Activated CD8-positive, alpha-beta memory T cell treated with anti-CD3 and anti-CD28 coated beads for 36 hours (primary cell): ENCODE data around the gene TSPY3. TPM values are rescaled to one million over a fixed set of nuclear protein-coding genes. Genes with fewer than 3 reads are reported as not detected.
"Not testable (repeated sequence)": the region's sequence is repeated elsewhere in the genome, so short reads cannot be mapped to it uniquely, and the experiment has no call there.

ENCODE experiments used
- CTCF ChIA-PET: fragments of 350-600 bp; sonication (Branson Sonifier 250); formaldehyde crosslinking; loops from one replicate; lab custom pipeline; 2021; ENCODE audit warnings: antibody characterized with exemption; lab: Charles Lee
- POLR2A ChIA-PET: fragments of 350-600 bp; sonication (Branson Sonifier 250); formaldehyde crosslinking; loops from one replicate; lab custom pipeline; 2021; ENCODE audit warnings: antibody characterized with exemption; lab: Charles Lee
- total RNA-seq, 2 experiments: library from RNA; stranded (reverse); gene quantifications; one replicate each; pipeline ENCODE4 v1.2.3, GENCODE V29; 2021

TSPY3 gene
- not detected for total RNA-seq

DNA sequence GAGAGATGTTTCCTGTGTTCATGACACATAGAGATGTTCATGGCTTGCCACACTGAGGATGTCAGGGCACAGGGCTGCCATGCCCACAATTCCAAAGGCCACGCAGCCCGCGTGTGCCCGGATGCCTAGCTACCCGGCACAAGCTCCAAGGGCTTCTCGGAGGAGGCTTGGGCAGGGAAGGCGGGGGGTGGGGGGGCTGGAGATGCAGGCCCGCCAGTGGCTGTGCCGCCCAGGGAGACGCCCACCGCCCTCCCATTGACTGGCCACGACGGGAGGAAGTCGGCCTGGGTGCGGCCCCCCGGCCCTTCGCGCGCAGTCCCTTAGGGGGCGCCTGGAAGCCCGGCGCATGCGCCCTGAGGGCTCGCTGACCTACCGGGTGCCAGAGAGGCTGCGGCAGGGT, at the start of gene TSPY3:
TSS of gene TSPY3 (plus strand) at position 301 of the 400 bp plus-strand sequence. CDS start at position 347, 46 bp downstream.
- POLR2A ChIA-PET, CTCF ChIA-PET: not testable (repeated sequence)

DNA sequence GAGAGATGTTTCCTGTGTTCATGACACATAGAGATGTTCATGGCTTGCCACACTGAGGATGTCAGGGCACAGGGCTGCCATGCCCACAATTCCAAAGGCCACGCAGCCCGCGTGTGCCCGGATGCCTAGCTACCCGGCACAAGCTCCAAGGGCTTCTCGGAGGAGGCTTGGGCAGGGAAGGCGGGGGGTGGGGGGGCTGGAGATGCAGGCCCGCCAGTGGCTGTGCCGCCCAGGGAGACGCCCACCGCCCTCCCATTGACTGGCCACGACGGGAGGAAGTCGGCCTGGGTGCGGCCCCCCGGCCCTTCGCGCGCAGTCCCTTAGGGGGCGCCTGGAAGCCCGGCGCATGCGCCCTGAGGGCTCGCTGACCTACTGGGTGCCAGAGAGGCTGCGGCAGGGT, 40.7 kb upstream of the TSPY3 start, which contains the start of gene TSPY8:
TSS of gene TSPY8 (plus strand) at position 301 of the 400 bp plus-strand sequence. CDS start at position 347, 46 bp downstream.
- CTCF ChIA-PET, POLR2A ChIA-PET: not testable (repeated sequence)

DNA sequence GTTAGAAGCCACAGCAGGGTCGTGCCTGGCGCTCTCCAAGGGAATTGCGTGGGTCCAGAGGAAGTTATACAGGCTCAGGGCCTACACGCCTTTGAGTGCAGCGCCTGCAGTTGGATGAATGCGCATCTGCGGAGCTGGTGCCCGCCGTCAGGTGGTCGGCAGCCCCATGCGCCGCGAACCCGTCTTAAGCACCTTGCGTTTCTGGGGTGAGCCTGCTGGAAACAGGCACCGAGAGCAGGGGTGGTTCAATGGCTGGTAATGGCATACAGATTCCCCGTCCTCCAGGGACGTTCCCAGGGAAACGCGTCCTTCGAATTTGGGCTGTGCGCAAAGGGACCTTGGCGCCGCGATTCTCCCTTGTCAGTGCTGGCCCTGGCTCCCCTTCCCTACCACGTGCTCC, 1.7 kb upstream of the TSPY3 start:
- CTCF ChIA-PET, POLR2A ChIA-PET: not testable (repeated sequence)

Other genes with a start within 250 kb of the TSPY3 start
- gene TSPY4, start 61.0 kb upstream of the TSPY3 start, total RNA-seq: not detected
- gene TSPY8, start 40.6 kb upstream of the TSPY3 start, total RNA-seq: not detected
- gene TSPY1, start 68.5 kb downstream of the TSPY3 start, total RNA-seq: not detected
- gene TSPY9, start 88.8 kb downstream of the TSPY3 start, total RNA-seq: not detected
- gene TSPY10, start 129.5 kb downstream of the TSPY3 start, total RNA-seq: not detected